Ishikawa (cell line): ENCODE measurements around the gene ABCB9.

Experiments used
- CEBPB ChIP-seq: IDR thresholded peaks from 2 replicates; pipeline ENCODE4 v1.6.1; 2012
- CREB1 ChIP-seq: IDR thresholded peaks from 2 replicates; pipeline ENCODE4 v1.6.1; 2012; ENCODE audit warnings: low read depth
- EGR1 ChIP-seq: IDR thresholded peaks from 2 replicates; pipeline ENCODE4 v1.6.1; 2012
- EP300 ChIP-seq: IDR thresholded peaks from 2 replicates; pipeline ENCODE4 v1.6.1; 2012; ENCODE audit warnings: borderline replicate concordance
- FOXM1 ChIP-seq: IDR thresholded peaks from 2 replicates; pipeline ENCODE4 v1.6.1; 2012; ENCODE audit warnings: low read depth, borderline replicate concordance
- MAX ChIP-seq: IDR thresholded peaks from 2 replicates; pipeline ENCODE4 v1.6.1; 2012
- NFIC ChIP-seq: IDR thresholded peaks from 2 replicates; pipeline ENCODE4 v1.6.1; 2012
- RAD21 ChIP-seq: IDR thresholded peaks from 2 replicates; pipeline ENCODE4 v1.6.1; 2012; ENCODE audit warnings: low read depth
- TAF1 ChIP-seq: IDR thresholded peaks from 2 replicates; pipeline ENCODE4 v1.6.1; 2012; ENCODE audit warnings: low read depth, mild to moderate bottlenecking
- TCF12 ChIP-seq: IDR thresholded peaks from 2 replicates; pipeline ENCODE4 v1.6.1; 2012; ENCODE audit warnings: low read depth
- TEAD4 ChIP-seq: IDR thresholded peaks from 2 replicates; pipeline ENCODE4 v1.6.1; 2012
- USF1 ChIP-seq: IDR thresholded peaks from 2 replicates; pipeline ENCODE4 v1.6.1; 2012
- YY1 ChIP-seq: IDR thresholded peaks from 2 replicates; pipeline ENCODE4 v1.6.1; 2012; ENCODE audit warnings: low read depth
- ZBTB7A ChIP-seq: IDR thresholded peaks from 2 replicates; pipeline ENCODE4 v1.6.1; 2012; ENCODE audit warnings: low read depth
- TF ChIP-seq, protein P1 (sequence below): IDR thresholded peaks from 2 replicates; pipeline ENCODE4 v1.6.1; 2012; ENCODE audit warnings: low read depth, mild to moderate bottlenecking

The ABCB9 gene

GRCh38 chr12:122995503-122996187 is 29.4 kb upstream of the ABCB9 start:
- TF ChIP-seq USF1 (no peak), EP300 (no peak), FOXM1 (no peak), TCF12 (no peak), MAX (no peak), TAF1 (no peak), TEAD4 (no peak)

- no peak for TF ChIP-seq CREB1
- no peak for TF ChIP-seq TEAD4
- no peak for TF ChIP-seq FOXM1
- TF ChIP-seq YY1: no peak
- TF ChIP-seq EGR1: no peak
- no peak for TF ChIP-seq ZBTB7A
- no peak for TF ChIP-seq TAF1
- TF ChIP-seq CEBPB: no peak
- no peak for TF ChIP-seq NFIC
- TF ChIP-seq USF1: no peak
These were observed 28.7 kb upstream of the ABCB9 start for GRCh38 chr12:122994781-122995502.

DNA sequence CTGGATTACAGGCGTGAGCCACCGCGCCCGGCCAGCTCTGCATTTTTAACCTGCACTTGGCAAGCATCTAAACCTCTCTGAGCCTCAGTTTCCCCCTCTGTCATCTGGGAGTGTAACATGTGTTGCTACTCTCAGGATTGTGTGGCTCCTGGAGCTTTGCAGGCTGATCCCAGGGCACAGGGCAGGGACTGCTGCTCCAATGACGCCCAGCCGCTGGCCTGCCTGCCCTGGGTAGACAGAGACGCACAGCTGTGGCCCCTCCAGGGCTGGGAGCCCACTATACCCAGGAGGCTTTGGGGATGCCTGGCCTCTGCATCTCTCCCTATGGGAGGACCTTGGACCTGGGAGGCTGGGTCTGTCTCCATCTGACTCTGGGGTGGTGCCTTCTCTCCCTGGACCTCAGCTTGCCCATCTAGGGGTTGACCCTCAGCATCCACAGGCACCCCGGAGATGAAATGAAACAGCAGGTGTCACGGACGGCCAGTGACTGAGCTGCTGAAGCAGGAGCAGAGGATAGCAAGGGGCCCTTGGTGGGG is 27.9 kb upstream of the ABCB9 start:
- TF ChIP-seq NFIC: no peak
- no peak for TF ChIP-seq MAX
- TF ChIP-seq TAF1: no peak
- TF ChIP-seq EGR1: no peak
- TF ChIP-seq FOXM1: no peak
- no peak for TF ChIP-seq TEAD4
- no peak for TF ChIP-seq TCF12
- TF ChIP-seq ZBTB7A: no peak
- TF ChIP-seq RAD21: no peak
- TF ChIP-seq YY1: no peak
- TF ChIP-seq USF1: no peak
- no peak for TF ChIP-seq CREB1
- no peak for TF ChIP-seq CEBPB
- TF ChIP-seq, protein P1, sequence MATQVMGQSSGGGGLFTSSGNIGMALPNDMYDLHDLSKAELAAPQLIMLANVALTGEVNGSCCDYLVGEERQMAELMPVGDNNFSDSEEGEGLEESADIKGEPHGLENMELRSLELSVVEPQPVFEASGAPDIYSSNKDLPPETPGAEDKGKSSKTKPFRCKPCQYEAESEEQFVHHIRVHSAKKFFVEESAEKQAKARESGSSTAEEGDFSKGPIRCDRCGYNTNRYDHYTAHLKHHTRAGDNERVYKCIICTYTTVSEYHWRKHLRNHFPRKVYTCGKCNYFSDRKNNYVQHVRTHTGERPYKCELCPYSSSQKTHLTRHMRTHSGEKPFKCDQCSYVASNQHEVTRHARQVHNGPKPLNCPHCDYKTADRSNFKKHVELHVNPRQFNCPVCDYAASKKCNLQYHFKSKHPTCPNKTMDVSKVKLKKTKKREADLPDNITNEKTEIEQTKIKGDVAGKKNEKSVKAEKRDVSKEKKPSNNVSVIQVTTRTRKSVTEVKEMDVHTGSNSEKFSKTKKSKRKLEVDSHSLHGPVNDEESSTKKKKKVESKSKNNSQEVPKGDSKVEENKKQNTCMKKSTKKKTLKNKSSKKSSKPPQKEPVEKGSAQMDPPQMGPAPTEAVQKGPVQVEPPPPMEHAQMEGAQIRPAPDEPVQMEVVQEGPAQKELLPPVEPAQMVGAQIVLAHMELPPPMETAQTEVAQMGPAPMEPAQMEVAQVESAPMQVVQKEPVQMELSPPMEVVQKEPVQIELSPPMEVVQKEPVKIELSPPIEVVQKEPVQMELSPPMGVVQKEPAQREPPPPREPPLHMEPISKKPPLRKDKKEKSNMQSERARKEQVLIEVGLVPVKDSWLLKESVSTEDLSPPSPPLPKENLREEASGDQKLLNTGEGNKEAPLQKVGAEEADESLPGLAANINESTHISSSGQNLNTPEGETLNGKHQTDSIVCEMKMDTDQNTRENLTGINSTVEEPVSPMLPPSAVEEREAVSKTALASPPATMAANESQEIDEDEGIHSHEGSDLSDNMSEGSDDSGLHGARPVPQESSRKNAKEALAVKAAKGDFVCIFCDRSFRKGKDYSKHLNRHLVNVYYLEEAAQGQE: no peak
- no peak for TF ChIP-seq EP300

DNA sequence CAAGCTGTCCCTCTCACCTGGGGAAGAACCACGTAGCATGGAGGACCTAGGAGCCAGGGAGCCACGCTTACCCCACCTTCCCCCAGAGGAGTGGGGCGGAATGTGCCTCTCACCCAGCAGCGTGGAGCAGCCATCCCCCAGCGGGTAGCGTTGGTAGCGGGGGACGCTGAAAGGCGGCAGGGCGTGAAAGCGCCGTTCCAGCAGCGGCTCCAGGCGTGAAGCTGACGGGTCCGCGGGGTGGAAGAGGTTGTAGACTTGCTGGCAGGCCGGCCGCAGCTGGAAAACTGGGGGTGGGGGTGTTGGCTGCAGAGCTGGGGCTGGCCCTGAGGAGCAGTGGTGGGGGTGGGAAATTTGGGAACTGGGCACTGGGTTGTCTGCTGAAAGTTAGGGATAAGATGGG is 26.1 kb upstream of the ABCB9 start:
- TF ChIP-seq TAF1 (no peak), TCF12 (no peak), USF1 (no peak), YY1 (no peak), EGR1 (no peak), CREB1 (no peak), EP300 (no peak), FOXM1 (no peak), NFIC (no peak), CEBPB (no peak), ZBTB7A (no peak), TEAD4 (no peak), MAX (no peak)
- TF ChIP-seq, protein P1: no peak
